ENCODE measurements around the gene B3GAT2. TPM values are rescaled to one million over a fixed set of nuclear protein-coding genes. Genes with fewer than 3 reads are reported as not detected.

Gene B3GAT2
- total RNA-seq, 1 experiment from 2014 or later = not detected

- H4K20me1 ChIP-seq (ENCODE audit: insufficient read depth) = no peaks in the 10 kb centered on the region
- peaks cover 3 to 5% of the 10 kb centered on the region in 2 experiments; a peak in 2 of 4 replicates for H3K4me1 ChIP-seq (ENCODE audit: control insufficient read depth in 1 of 2, insufficient read depth in 2 of 2, low read length in 2 of 2)
- ChIA-PET CTCF (interaction anchor here (0.7 to 2.2 kb wide), 17 partner anchors 25 to 735 kb away, joined by 3 to 38 read pairs (median 5); no protein-coding TSS in a partner anchor), POLR2A (interaction anchor here (1.0 kb wide), 1 partner anchor 735 kb away, joined by 3 read pairs; no protein-coding TSS in a partner anchor), RAD21 (ENCODE audit: low non-redundant PET in 1 of 2, low total read pairs in 2 of 2, uncharacterized antibody in 2 of 2, unreplicated experiment in 2 of 2) (interaction anchor here (0.9 to 2.2 kb wide), 4 partner anchors 435 to 735 kb away, joined by 3 to 8 read pairs (median 5); no protein-coding TSS in a partner anchor)
- intact Hi-C loops (cut with micrococcal nuclease) = loop anchor here (1.0 to 10.0 kb wide), 4 partner anchors 250 to 734 kb away; partner anchors contain the start of gene COL9A1
- no peak overlapping the region for H3K4me3 ChIP-seq (replicated peaks in 1 of 2; ENCODE audit: low read depth in 1 of 2, low read length in 2 of 2)
- peak overlapping the region; percentile 53; the same call in 1 of the 2 replicates for H3K4me2 ChIP-seq (ENCODE audit: low read length)
- H3K9me3 ChIP-seq (ENCODE audit: control insufficient read depth in 1 of 2, insufficient read depth in 1 of 2, low read depth in 1 of 2, low read length in 2 of 2) = no peaks in the 10 kb centered on the region
- TF ChIP-seq EZH2 (IDR thresholded peaks at IDR 0.05) (no peak), EGR1 (IDR thresholded peaks at IDR 0.05; ENCODE audit: low read depth) (no peak), ATF3 (IDR thresholded peaks at IDR 0.05) (no peak), REST (IDR thresholded peaks at IDR 0.05; ENCODE audit: low read depth) (no peak), CBX3 (IDR thresholded peaks at IDR 0.05; ENCODE audit: low read depth) (no peak)
- H3K27me3 ChIP-seq (ENCODE audit: insufficient read depth, low read length) = peaks cover 18% of the 10 kb centered on the region; the same call in 1 of the 2 replicates
- BruUV-seq (replicated peaks) = no TSS peak
- H2AFZ ChIP-seq (ENCODE audit: low read depth, low read length, poor library complexity, severe bottlenecking) = no peak overlapping the region
- H3K27ac ChIP-seq (ENCODE audit: low read depth, low read length) = no peak overlapping the region
- no peaks in the 10 kb centered on the region for H3K79me2 ChIP-seq (ENCODE audit: insufficient read depth, low read length)
- no peaks in the 10 kb centered on the region for H3K9me2 ChIP-seq (ENCODE audit: insufficient read depth)
- H3K9ac ChIP-seq (ENCODE audit: low read length) = no peak overlapping the region
- no peak for DNase-seq (ENCODE audit: low read depth, low spot score)
- H3K36me3 ChIP-seq (ENCODE audit: control insufficient read depth in 1 of 2, insufficient read depth in 2 of 2, low read length in 2 of 2) = no peaks in the 10 kb centered on the region
- no peak for ATAC-seq
Measured at GRCh38 chr6:70956191-70956450, 739 bp downstream of the B3GAT2 start.
